AG08395 (cell line): ENCODE measurements around the gene PRDX2.

Experiments
- DNase-seq: peaks from one replicate; pipeline ENCODE4 v3.0.0; 2012; ENCODE audit warnings: mixed read lengths, low spot score

Gene PRDX2

DNA sequence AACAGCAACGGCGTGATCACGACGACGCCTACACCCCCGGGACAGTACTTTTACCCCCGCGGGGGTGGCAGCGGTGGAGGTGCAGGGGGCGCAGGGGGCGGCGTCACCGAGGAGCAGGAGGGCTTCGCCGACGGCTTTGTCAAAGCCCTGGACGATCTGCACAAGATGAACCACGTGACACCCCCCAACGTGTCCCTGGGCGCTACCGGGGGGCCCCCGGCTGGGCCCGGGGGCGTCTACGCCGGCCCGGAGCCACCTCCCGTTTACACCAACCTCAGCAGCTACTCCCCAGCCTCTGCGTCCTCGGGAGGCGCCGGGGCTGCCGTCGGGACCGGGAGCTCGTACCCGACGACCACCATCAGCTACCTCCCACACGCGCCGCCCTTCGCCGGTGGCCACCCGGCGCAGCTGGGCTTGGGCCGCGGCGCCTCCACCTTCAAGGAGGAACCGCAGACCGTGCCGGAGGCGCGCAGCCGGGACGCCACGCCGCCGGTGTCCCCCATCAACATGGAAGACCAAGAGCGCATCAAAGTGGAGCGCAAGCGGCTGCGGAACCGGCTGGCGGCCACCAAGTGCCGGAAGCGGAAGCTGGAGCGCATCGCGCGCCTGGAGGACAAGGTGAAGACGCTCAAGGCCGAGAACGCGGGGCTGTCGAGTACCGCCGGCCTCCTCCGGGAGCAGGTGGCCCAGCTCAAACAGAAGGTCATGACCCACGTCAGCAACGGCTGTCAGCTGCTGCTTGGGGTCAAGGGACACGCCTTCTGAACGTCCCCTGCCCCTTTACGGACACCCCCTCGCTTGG is 9.3 kb downstream of the PRDX2 start:
- DNase-seq: peak; percentile 2

GRCh38 chr19:12791345-12792050 is 10.1 kb downstream of the PRDX2 start, which contains the start of gene JUNB:
Gene JUNB, plus strand, starts transcription at chr19:12791486. Its CDS starts 286 bp downstream, at chr19:12791772.
- DNase-seq: peak; percentile 93

DNA sequence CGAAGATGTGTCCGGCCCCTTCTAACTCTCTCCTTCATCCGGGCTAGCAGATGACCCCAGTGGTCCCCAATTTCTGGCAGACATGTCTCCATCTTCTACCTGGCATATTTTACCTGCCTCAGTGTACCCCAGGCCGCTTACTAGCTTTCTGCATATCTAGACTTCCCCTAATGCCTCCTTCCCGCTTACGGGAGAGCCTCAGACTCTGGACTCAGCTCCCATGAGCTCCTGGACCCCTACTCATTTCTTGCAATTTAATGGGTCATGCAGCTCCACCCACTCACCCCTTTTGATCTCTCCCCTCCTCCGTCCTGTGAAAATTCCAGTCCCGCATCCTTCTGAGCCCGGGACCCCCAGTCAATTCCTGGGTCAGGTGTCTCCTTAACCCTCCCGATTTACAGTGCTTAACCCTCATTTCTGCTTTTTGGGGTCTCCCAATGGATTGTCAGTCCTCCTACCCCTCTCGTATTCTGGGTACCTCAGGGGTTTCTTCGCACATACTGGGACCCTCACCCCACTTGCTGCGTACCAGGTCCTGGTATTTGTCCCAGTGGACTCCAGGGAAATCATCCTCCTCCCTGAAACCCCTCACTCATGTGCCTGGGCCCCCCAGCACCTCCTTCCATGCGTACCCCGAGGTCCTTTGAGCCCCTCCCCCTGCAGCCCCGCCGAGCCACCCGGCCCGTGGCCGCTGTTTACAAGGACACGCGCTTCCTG is 10.8 kb downstream of the PRDX2 start:
- DNase-seq: peak; percentile 1

GRCh38 chr19:12789904-12790619 is 11.5 kb downstream of the PRDX2 start:
- peak; percentile 95 for DNase-seq

GRCh38 chr19:12789098-12789903 is 12.3 kb downstream of the PRDX2 start:
- DNase-seq: peak; percentile 3

DNA sequence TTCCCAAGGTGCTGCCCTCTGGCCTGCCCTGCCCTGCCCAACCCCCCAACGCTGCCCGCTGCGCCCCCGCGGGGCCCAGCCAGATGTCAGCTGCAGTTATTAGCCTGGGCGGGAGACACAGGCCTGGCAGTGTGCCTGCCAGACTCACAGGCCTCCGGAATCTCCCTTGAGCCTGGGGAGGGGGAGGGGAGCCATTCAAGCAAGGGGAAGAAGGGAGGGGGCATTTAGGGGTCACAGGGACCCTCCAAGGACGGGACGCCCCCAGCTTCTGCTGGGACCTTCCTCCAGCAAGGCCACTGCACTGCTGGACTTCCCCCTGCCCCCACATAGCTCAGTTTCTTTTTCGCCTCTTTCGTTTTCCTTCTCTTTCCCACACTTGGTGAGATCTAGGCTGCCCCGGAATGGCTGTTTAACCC is 12.9 kb downstream of the PRDX2 start:
- DNase-seq: peak; percentile 55

- no peak for DNase-seq
Measured at GRCh38 chr19:12788042-12788681, 13.4 kb downstream of the PRDX2 start.

GRCh38 chr19:12787458-12787857 is 14.1 kb downstream of the PRDX2 start:
- no peak for DNase-seq

DNA sequence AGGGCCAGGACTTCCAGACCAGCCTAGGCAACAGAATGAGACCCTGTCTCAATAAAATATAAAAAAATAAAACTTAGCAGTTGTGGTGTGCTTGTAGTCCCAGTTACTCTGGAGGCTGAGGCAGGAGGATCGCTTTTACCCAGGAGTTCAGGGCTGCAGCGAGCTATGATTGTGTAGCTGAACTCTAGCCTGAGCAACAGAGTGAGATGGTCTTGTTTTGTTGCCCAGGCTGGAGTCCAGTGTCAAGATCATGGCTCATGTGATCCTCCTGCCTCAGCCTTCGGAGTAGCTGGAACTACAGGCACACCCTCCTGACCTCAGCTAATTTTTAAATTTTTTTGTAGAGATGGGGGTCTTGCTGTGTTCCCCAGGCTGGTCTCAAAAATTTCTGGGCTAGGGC is 14.6 kb downstream of the PRDX2 start:
- no peak for DNase-seq

GRCh38 chr19:12786141-12786870 is 15.3 kb downstream of the PRDX2 start:
- no peak for DNase-seq

GRCh38 chr19:12785431-12786031 is 16.1 kb downstream of the PRDX2 start:
- no peak for DNase-seq

DNA sequence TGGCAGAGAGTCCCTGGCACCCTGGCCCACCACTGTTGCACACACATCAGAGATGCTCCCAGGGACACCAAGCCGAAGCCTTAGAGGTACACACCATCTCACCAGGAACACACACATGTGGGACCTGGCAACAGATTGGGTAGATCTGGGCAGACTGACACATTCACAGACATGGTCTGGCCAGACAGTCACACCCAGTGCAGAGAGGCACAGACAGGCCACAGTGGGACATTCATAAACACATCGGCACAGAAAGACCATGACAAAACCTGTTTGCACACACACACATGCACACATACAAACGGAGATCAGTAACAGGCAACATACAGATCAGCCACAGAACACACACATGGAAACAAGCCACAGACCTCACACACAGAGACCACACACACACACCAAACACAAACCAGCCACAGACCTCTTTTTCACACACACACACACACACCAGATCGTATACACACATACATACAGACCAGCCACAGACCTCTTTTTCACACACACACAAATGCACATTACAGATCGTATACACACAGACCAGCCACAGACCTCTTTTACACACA is 16.6 kb downstream of the PRDX2 start:
- DNase-seq: no peak

- DNase-seq: no peak
Measured at GRCh38 chr19:12784394-12784870, 17.2 kb downstream of the PRDX2 start.

- DNase-seq: no peak
Measured at GRCh38 chr19:12783849-12784393, 17.7 kb downstream of the PRDX2 start.

DNA sequence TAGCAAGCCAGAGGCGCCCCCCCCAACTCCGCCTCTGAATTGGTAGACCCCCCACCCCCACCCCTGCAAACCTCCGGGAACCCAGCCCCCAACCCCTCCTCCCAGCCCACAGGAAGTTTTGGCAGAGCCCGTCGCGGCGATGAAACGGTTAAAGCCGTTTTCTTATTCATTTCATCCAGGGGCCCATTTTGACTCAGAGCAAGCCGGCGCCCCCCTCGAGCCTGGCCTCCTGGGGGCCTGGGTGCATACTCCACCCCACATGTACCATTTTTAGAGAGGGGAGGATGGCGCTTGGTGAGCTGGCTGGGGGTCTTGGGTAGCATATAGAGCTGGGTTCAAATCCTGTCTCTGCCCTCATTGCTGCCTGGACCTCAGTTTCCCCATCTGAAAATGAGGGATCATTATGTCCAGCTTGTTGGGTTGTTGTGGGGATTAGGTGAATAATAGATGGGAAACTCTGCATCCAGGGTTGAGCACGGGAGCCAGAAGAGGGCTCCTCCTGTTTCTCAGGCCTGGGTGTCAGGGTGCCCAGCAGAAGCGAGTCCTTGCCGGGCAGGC is 18.2 kb downstream of the PRDX2 start:
- no peak for DNase-seq

DNA sequence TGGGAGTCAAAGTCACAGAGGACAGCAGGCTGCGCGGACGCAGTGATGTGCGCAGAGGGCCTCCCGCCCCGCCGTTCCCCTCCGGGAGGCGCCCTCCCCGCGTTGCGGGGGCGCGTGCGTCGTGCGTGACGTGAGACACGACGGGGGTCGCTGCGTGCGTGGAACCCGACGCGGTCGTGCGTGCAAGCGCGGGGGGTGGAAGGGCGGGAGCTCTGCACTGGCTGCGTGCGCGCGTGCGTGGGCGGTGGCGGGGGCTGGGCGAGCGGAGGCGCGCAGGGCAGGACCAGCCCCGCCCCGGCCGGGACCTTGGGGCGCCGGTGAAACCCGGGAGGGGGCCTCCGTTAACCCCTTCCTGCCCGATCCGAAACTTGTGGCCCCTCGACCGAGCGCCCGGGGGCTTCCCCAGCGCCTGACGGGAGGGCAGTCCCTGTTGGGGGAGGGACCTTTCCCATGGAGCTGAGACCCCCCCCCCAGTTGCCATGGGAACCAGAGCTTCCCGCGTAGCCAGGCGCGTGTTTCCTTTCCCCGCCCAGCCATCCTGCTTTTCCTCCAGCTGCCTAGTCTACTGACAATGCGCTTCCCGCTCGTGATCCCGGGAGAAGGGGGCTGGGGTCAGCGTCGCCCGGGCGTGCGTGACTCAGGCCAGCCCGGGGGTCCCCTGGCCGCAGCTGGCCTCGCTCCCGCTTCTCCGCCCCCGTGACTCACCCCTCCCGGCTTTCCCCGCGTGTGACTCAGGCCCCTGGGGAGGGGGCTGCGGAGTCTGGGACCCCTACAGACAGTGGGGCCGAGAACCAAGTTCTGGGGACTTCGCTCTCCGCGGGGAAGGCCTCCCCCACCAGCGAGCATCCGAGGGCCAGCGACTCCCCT is 18.9 kb downstream of the PRDX2 start:
- peak; percentile 77 for DNase-seq

- no peak for DNase-seq
Measured at GRCh38 chr19:12782174-12782423, 19.5 kb downstream of the PRDX2 start.
